ENCODE results near the gene GABBR1.

Gene GABBR1

GRCh38 chr6:29537714-29538403, 95.1 kb downstream of the GABBR1 start:
- Histone ChIP-seq H3K4me1 (ENCODE audit: control insufficient read depth, insufficient read depth, low read length) (no peaks in the 10 kb centered on the region), H3K27ac (ENCODE audit: low read depth, low read length) (no peak overlapping the region), H3K9me3 (ENCODE audit: control insufficient read depth, insufficient read depth, low read depth, low read length) (no peaks in the 10 kb centered on the region), H3K9ac (ENCODE audit: low read length) (no peak overlapping the region), H3K36me3 (ENCODE audit: control insufficient read depth, insufficient read depth, low read length) (no peaks in the 10 kb centered on the region), H3K4me3 (ENCODE audit: low read depth, low read length) (no peak overlapping the region), H3K27me3 (ENCODE audit: control insufficient read depth, insufficient read depth, low read length) (no peaks in the 10 kb centered on the region)

DNA sequence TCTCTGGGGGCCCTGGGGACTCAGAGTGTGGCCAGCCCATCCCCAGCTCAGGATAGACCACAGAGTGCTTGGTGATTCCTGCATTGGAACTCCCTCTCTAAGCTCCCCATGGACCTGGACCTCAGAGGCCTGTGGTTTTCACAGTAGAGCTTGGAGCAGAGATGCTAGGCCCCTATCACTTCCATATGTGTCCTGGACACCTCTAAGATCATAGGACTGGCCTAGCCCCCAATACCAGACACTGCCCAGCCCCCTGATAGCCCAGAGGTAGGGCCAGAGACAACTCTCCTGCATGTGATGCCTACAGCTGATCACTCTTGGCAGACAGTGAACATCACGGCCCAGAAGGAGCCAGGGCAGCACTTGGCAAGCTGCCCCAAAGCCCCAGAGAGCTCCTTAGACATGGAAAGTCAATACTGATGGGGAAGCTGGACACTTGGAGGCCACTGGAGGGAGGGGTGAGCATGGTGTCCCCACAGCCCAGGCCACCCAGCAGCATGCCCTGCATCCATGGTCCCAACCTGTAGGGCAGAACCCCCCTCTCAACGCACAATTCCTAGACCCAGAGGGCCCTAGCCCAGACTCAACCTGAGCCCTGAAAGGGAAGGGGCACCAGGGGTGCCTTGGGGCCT, 100.5 kb downstream of the GABBR1 start:
- Histone ChIP-seq H3K9me3 (ENCODE audit: control insufficient read depth, insufficient read depth, low read depth, low read length) (no peaks in the 10 kb centered on the region), H3K4me3 (ENCODE audit: low read depth, low read length) (no peak overlapping the region), H3K27ac (ENCODE audit: low read depth, low read length) (no peak overlapping the region), H3K27me3 (ENCODE audit: control insufficient read depth, insufficient read depth, low read length) (no peaks in the 10 kb centered on the region), H3K36me3 (ENCODE audit: control insufficient read depth, insufficient read depth, low read length) (no peaks in the 10 kb centered on the region), H3K9ac (ENCODE audit: low read length) (no peak overlapping the region), H3K4me1 (ENCODE audit: control insufficient read depth, insufficient read depth, low read length) (no peaks in the 10 kb centered on the region)

DNA sequence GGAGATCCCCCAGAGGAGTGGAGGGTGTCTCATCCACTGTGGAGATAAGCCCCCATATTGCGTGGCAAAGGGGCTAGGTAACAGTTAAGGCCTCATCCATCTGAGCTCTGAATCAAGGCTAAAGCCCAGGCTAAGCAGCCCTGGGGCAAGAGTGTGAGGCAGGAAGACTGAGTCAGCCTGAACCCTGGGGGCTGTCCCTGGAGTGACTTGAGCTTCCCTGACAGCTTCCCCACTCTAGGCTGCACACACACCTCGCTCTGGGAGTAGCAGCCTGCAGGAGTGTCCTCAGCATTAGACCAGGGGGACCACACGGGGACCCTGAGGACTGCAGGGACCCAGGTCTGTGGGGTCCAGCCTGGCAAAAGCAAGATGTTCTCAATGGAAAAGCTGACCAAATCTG, 101.3 kb downstream of the GABBR1 start:
- no peak overlapping the region for H3K27ac ChIP-seq (ENCODE audit: low read depth, low read length)
- no peaks in the 10 kb centered on the region for H3K36me3 ChIP-seq (ENCODE audit: control insufficient read depth, insufficient read depth, low read length)
- no peaks in the 10 kb centered on the region for H3K9me3 ChIP-seq (ENCODE audit: control insufficient read depth, insufficient read depth, low read depth, low read length)
- H3K4me3 ChIP-seq (ENCODE audit: low read depth, low read length) = no peak overlapping the region
- no peaks in the 10 kb centered on the region for H3K27me3 ChIP-seq (ENCODE audit: control insufficient read depth, insufficient read depth, low read length)
- no peaks in the 10 kb centered on the region for H3K4me1 ChIP-seq (ENCODE audit: control insufficient read depth, insufficient read depth, low read length)
- H3K9ac ChIP-seq (ENCODE audit: low read length) = no peak overlapping the region

GRCh38 chr6:29530671-29531310, 102.2 kb downstream of the GABBR1 start:
- no peaks in the 10 kb centered on the region for H3K9me3 ChIP-seq (ENCODE audit: control insufficient read depth, insufficient read depth, low read depth, low read length)
- no peak overlapping the region for H3K9ac ChIP-seq (ENCODE audit: low read length)
- H3K36me3 ChIP-seq (ENCODE audit: control insufficient read depth, insufficient read depth, low read length) = no peaks in the 10 kb centered on the region
- H3K27me3 ChIP-seq (ENCODE audit: control insufficient read depth, insufficient read depth, low read length) = no peaks in the 10 kb centered on the region
- no peak overlapping the region for H3K27ac ChIP-seq (ENCODE audit: low read depth, low read length)
- H3K4me1 ChIP-seq (ENCODE audit: control insufficient read depth, insufficient read depth, low read length) = no peaks in the 10 kb centered on the region
- no peak overlapping the region for H3K4me3 ChIP-seq (ENCODE audit: low read depth, low read length)

GRCh38 chr6:29529956-29530355, 103.0 kb downstream of the GABBR1 start:
- H3K9ac ChIP-seq (ENCODE audit: low read length) = no peak overlapping the region
- H3K4me3 ChIP-seq (ENCODE audit: low read depth, low read length) = no peak overlapping the region
- H3K27me3 ChIP-seq (ENCODE audit: control insufficient read depth, insufficient read depth, low read length) = no peaks in the 10 kb centered on the region
- H3K36me3 ChIP-seq (ENCODE audit: control insufficient read depth, insufficient read depth, low read length) = no peaks in the 10 kb centered on the region
- H3K9me3 ChIP-seq (ENCODE audit: control insufficient read depth, insufficient read depth, low read depth, low read length) = no peaks in the 10 kb centered on the region
- H3K4me1 ChIP-seq (ENCODE audit: control insufficient read depth, insufficient read depth, low read length) = peaks cover 6% of the 10 kb centered on the region; the same call in 1 of the 2 replicates
- no peak overlapping the region for H3K27ac ChIP-seq (ENCODE audit: low read depth, low read length)

DNA sequence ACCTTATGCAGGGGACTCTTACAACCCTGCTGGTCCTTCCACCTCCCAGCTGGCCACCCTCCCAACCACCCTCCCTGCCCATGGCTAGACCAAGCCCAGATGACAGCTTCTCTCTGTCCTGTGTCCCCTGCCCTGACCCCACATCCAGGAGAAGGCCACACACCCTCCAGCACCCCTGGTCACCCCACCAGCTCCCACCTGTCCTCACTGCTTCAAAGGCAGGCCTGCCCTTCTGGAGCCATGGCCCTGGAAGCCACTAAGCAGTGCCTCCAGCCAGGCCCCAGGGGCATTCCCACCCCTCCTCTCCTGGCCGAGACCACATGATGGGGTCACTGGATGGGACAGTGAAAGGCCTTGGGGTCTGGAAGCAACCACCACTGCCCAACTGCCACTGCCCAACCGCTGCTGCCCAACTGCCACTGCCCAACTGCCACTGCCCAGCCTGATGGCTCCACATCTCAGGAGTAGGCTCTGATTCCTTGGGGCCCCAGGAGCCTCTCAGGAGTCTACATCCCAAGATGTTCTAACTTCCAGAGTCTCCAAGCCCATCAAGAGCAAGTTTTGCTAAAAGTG, 103.9 kb downstream of the GABBR1 start:
- no peaks in the 10 kb centered on the region for H3K36me3 ChIP-seq (ENCODE audit: control insufficient read depth, insufficient read depth, low read length)
- H3K27ac ChIP-seq (ENCODE audit: low read depth, low read length) = no peak overlapping the region
- H3K4me3 ChIP-seq (ENCODE audit: low read depth, low read length) = no peak overlapping the region
- no peak overlapping the region for H3K9ac ChIP-seq (ENCODE audit: low read length)
- peaks cover 11% of the 10 kb centered on the region; the same call in 1 of the 2 replicates for H3K4me1 ChIP-seq (ENCODE audit: control insufficient read depth, insufficient read depth, low read length)
- peaks cover 5% of the 10 kb centered on the region; the same call in 1 of the 2 replicates for H3K9me3 ChIP-seq (ENCODE audit: control insufficient read depth, insufficient read depth, low read depth, low read length)
- no peaks in the 10 kb centered on the region for H3K27me3 ChIP-seq (ENCODE audit: control insufficient read depth, insufficient read depth, low read length)

GRCh38 chr6:29528300-29528931, 104.6 kb downstream of the GABBR1 start:
- Histone ChIP-seq H3K27me3 (ENCODE audit: control insufficient read depth, insufficient read depth, low read length) (no peaks in the 10 kb centered on the region), H3K4me3 (ENCODE audit: low read depth, low read length) (no peak overlapping the region), H3K27ac (ENCODE audit: low read depth, low read length) (no peak overlapping the region), H3K9me3 (ENCODE audit: control insufficient read depth, insufficient read depth, low read depth, low read length) (peaks cover 8% of the 10 kb centered on the region; the same call in 1 of the 2 replicates), H3K9ac (ENCODE audit: low read length) (no peak overlapping the region), H3K4me1 (ENCODE audit: control insufficient read depth, insufficient read depth, low read length) (peaks cover 11% of the 10 kb centered on the region; the same call in 1 of the 2 replicates), H3K36me3 (ENCODE audit: control insufficient read depth, insufficient read depth, low read length) (no peaks in the 10 kb centered on the region)

DNA sequence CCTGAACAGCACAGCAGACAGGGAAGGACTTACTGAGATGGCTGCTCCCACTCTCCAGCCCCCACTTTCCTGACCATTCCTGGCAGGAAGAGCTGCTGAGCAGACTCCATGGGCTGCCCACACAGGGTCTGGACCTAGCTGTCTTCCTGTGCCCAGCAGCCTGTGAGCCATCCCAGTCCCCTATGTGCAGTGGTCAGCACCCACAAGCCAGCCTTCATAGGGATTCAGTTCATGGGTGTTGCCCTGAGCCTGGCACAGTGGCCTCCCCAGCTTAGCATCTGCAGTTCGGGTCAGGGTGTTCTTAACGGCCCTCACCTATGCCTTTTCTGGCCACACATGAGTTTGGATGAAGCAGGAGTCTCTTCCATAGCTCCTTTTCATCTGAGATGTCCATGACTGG, 105.4 kb downstream of the GABBR1 start:
- Histone ChIP-seq H3K27ac (ENCODE audit: low read depth, low read length) (no peak overlapping the region), H3K36me3 (ENCODE audit: control insufficient read depth, insufficient read depth, low read length) (no peaks in the 10 kb centered on the region), H3K4me3 (ENCODE audit: low read depth, low read length) (no peak overlapping the region), H3K27me3 (ENCODE audit: control insufficient read depth, insufficient read depth, low read length) (no peaks in the 10 kb centered on the region), H3K9me3 (ENCODE audit: control insufficient read depth, insufficient read depth, low read depth, low read length) (peaks cover 16% of the 10 kb centered on the region; the same call in 1 of the 2 replicates), H3K4me1 (ENCODE audit: control insufficient read depth, insufficient read depth, low read length) (peaks cover 11% of the 10 kb centered on the region; the same call in 1 of the 2 replicates), H3K9ac (ENCODE audit: low read length) (no peak overlapping the region)

DNA sequence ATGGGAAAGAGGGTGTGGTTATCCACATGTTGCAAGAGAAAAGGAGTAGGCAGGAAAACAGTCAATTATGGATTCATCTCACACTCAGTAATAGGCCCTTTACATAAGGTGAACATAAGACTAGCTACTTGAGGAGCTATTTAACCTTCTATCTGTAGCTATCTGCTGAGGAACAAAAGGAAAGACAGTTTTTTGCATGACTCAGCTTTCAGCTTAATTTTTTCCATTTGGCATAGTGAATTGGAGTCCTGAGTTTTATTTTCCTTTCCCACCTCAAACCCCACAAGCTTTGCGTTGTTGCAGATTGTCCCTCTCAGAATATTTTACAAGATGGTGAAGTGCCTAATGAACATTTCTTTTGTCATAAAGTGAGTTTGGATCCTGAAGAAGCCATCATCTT, 105.9 kb downstream of the GABBR1 start:
- Histone ChIP-seq H3K27ac (ENCODE audit: low read depth, low read length) (no peak overlapping the region), H3K4me3 (ENCODE audit: low read depth, low read length) (no peak overlapping the region), H3K4me1 (ENCODE audit: control insufficient read depth, insufficient read depth, low read length) (peaks cover 11% of the 10 kb centered on the region; the same call in 1 of the 2 replicates), H3K9me3 (ENCODE audit: control insufficient read depth, insufficient read depth, low read depth, low read length) (peaks cover 16% of the 10 kb centered on the region; the same call in 1 of the 2 replicates), H3K27me3 (ENCODE audit: control insufficient read depth, insufficient read depth, low read length) (no peaks in the 10 kb centered on the region), H3K36me3 (ENCODE audit: control insufficient read depth, insufficient read depth, low read length) (no peaks in the 10 kb centered on the region), H3K9ac (ENCODE audit: low read length) (no peak overlapping the region)

DNA sequence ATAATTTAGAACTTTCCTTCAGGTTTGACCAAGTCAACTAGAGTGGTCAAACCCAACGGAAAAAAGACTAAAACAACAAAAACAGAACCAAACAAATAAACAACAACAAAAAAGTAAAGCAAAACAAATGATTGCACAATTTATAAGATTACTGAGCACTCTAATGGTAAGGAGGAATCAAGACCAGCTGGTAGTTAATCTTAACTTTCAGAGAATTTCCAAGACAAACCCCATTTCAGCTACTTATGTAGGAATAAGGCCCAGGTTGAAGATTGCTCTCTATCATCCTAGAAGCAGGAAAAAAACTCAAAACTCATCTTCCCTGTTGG, 107.7 kb downstream of the GABBR1 start:
- peaks cover 11% of the 10 kb centered on the region; the same call in 1 of the 2 replicates for H3K4me1 ChIP-seq (ENCODE audit: control insufficient read depth, insufficient read depth, low read length)
- no peaks in the 10 kb centered on the region for H3K27me3 ChIP-seq (ENCODE audit: control insufficient read depth, insufficient read depth, low read length)
- no peak overlapping the region for H3K4me3 ChIP-seq (ENCODE audit: low read depth, low read length)
- H3K9me3 ChIP-seq (ENCODE audit: control insufficient read depth, insufficient read depth, low read depth, low read length) = peaks cover 22% of the 10 kb centered on the region
- H3K36me3 ChIP-seq (ENCODE audit: control insufficient read depth, insufficient read depth, low read length) = no peaks in the 10 kb centered on the region
- no peak overlapping the region for H3K9ac ChIP-seq (ENCODE audit: low read length)
- H3K27ac ChIP-seq (ENCODE audit: low read depth, low read length) = no peak overlapping the region; the same call in 1 of the 2 replicates

All from HUES6 (cell line).